NCI-H2171 treated with DMSO at 0.1 percent for 48 hours (cell line): ENCODE measurements around the gene KRT2.
"Not testable (repeated sequence)": the region's sequence is repeated elsewhere in the genome, so short reads cannot be mapped to it uniquely, and the experiment has no call there.

ENCODE experiments used
- DNase-seq: peaks from one replicate; lab custom pipeline; 2025; lab: John Stamatoyannopoulos, UW

Gene KRT2

DNA sequence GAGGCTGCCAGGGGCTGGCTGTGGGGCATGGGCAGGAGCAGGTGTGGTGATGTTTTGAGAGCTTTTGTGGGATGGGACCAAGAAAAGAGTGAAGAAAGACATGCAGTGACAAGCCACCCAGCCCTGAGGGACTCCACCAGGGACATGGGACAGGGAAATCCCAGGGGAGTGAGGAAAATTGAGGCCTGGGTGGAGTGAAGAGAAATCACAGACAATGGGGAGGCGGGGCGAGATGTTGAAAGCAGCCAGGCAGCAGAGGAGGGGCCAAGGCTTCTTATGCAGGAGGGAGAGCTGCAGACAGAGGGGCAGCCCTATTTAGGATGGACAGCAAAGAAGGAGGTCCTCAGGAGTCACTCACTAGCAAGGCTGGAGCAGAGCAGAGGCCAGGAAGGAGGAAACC is 32.4 kb upstream of the KRT2 start:
- DNase-seq: peak; percentile 37

DNA sequence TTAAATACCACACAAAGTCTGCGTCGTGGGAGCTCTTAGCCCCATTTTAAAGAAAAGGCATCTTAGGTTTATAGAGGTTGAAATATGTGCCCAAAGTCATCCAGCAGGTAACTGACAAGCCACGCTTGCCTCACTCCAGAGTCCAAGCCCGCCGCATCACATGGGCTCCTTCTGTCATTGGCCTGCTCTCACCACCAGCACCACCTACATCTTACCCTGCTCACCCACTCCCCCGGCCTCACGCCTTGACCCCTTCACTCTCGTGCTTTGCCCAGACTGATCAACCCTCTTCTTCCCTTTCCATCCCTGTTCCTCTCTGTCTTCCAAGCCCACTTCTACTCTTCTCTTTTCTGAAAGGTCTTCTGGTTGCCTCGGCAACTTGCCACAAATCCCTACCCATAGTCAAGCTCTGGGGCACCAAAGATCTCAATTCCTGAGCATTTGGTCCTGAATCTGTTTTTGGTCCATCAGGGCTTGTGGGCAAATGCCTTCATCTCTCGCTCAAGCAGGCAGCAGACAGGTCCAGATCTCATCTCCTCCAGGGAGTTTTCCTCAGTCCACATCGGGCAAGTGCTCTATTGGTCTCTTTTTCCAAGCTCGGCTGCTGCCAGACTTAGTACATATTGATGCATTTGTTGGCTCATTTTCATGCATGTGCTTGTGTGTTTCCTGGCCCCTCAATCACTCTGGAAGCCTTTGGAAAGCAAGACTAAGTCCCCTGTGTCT is 31.7 kb upstream of the KRT2 start:
- no peak for DNase-seq

DNA sequence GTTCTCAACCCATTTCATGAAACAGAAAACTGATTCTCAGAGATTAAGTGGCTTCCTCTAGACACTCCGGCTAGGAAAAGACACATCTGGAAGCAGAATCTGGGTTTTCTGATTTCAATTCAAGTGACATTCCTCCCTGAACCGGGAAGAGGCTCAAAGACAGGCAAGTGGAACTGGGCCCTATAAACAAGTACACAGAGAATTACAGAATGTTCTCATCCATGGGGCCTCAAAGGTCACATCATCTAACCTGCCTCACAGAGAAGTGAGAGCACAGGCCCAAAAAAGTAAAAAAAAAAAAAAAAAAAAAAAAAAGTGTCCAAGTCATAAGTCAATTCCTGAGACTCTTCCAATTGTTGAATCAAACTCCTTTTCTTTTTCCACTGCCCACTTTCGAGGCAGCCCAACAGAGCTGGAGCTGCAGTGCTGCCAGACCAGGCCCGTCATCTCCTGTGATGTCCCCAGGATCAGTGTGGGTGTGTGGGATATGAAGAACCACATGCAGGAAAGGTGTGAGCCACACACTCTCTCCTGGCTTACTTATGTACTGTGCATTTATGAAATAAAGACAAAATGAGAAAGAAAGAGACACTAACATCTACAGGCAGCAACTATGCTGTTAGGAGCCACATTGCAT is 31.0 kb upstream of the KRT2 start:
- no peak for DNase-seq

DNA sequence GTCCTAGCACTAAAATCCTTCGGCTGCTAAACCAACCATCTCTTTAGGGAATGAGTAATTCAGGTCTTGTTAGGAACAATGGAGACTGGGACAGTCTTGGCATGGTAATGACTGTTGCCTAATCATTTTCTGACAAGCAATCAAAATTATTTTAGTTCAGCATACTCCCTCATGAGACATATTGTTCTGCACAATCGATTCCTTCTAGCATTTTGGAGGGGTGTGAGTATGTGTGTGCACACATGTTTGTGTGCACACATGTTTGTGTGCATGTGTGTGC is 30.3 kb upstream of the KRT2 start:
- no peak for DNase-seq

DNA sequence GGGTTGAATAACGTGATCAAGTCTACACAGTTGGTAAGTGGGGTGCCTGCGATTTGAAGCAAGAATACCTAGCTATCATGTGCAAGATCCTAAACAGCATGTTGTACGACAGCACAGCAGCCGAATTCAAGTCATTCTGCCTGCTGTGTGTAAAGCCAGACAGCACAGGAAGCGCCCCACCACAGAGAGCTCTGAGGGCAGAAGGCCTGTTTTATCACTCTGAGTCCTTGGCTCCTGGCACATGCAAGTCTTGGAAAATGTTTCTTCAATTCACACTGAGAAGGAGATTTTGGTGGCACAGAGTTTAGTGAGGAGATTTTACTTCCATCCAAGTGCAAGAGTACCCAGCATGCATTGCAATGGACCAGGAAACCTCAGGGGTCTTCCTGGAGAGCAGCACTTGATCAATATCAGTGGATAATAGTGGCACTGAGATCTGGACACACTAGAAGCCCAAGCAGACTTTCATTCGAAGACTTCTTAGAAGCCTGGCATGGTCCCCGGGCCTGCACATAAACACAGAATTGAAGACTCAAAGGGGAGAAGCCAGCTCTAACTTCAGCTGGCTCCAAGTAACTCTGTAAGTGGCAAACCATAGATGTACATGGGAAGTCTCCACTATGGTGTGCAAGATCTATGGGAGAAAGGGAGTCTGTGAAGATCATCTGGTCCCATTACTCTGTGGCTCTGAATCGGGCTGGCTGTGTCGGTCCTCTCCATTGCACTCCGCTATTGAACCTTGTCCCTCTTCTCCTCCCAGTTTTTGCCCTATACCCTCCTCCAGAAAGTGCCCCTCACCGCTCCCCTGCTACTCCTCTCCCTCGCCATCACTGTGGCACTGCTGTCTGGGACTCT is 29.7 kb upstream of the KRT2 start:
- no peak for DNase-seq

DNA sequence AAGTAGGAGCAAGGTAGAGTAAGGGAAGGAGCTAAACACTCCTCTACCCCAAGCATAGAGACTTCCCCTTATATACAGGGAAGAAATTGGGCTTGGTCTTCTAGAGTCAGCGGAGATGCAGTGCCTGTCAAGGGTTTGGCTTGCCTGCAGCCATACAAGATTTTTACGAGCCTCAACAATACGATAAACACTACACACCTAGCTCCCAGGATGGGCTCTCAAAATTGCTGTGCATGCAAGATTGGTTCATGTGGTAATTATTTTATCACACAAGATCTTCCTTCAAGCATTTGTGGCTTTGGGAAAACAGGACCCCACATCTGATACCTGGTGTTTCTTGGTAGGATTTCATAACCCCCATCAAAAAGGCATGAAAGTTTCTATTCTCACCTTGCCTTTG is 28.4 kb upstream of the KRT2 start, which contains the start of gene KRT1:
Gene KRT1 (minus strand): TSS at position 45 of the 400 bp plus-strand sequence. CDS start 59 bp downstream, outside the sequence.
- no peak for DNase-seq

DNA sequence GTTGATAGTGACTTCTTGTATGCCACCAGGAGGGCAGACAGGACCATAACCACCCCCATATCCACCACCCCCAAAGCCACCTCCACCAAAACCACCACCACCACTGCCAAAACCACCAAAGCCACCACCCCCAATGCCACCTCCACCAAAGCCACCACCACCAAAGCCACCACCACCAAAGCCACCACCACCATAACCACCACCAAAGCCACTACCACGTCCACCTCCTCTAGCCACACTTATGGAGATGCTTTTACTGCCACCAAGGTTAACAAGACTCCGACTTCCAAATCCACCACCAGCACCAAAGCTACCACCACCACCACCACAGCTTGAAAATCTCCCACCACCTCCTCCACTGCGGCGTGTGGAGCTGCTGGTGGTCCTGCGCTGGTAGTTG is 27.9 kb upstream of the KRT2 start:
- no peak for DNase-seq

DNA sequence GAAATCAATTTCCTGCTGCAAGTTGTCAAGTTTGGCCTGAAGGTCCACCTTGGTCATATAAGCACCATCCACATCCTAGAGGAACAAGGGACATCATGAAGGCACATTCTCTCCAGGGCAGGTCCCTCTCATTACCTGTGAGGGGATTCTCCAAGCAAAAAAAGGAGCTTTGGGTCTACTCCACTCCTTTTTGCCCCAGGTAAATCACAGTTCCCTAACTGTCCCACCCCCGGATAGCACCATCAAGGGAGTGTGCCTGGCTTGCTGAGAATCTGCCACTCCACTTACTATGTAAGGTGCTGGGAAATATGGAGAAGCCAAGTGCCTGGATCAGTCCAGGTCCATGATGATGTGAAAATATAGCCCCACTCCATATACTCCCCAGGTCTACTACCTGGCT is 25.7 kb upstream of the KRT2 start:
- DNase-seq: no peak

DNA sequence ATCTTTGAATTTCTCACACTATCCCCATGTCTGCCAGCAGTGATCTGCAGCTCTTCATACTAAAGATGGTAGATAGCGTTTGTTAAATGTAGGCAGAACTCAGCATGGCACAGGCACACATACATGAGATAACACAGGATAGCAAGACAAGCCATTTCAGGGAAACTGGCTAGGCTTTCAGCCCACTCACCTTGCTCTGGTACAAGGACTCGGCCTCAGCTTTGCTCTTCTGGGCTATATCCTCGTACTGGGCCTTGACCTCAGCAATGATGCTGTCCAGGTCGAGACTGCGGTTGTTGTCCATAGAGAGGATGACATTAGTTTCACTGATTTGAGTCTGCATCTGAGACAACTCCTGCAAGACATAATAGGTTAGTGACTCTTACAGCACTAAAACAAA is 25.1 kb upstream of the KRT2 start:
- DNase-seq: no peak

DNA sequence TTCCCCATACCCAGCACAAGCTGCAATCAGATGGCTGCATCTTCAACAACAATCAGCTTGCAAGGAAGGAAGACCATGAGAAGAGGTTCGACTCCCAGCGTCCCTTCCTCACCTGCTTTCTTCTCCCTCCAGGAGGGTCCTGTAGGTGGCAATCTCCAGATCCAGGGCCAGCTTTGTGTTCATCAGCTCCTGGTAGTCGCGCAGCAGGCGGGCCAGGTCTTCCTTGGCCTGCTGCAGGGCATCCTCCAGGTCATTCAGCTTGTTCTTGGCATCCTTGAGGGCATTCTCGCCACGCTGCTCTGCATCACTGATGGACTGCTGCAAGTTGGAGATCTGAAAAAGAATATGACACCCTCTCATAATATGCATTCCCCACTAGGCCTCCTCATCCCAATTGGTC is 24.2 kb upstream of the KRT2 start:
- DNase-seq: no peak

DNA sequence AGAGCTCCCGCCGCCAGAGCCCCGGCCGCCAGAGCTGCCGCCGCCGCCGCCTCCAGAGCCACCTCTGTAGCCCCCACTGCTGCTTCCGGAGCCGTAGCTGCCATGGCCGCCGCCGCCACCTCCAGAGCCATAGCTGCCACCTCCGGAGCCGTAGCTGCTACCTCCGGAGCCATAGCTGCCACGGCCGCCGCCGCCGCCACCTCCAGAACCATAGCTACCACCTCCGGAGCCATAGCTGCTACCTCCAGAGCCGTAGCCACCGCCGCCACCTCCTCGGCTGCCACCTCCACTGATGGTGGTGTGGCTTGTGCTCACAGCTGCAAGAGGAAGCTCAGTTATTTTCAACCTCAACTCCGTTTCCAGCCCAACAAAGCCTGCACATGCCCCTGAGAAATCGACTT is 23.3 kb upstream of the KRT2 start:
- DNase-seq: no peak

DNA sequence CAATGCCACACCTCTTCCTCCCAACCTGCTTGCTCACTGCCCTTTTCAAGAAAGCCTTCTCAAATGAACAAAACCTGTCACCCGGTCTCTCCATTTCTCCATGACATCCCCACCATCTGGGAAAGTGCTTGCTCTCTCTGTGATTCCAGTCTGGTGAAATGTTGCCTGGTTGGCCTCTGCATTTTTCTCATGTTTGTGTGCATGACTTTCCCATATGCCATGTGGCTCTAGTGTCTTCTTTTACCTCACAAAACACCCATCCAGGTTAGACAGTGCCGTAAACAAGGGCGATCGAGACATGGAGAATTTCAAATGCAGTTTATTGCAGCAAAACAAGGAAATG is 22.4 kb upstream of the KRT2 start:
- DNase-seq: peak; percentile 34

DNA sequence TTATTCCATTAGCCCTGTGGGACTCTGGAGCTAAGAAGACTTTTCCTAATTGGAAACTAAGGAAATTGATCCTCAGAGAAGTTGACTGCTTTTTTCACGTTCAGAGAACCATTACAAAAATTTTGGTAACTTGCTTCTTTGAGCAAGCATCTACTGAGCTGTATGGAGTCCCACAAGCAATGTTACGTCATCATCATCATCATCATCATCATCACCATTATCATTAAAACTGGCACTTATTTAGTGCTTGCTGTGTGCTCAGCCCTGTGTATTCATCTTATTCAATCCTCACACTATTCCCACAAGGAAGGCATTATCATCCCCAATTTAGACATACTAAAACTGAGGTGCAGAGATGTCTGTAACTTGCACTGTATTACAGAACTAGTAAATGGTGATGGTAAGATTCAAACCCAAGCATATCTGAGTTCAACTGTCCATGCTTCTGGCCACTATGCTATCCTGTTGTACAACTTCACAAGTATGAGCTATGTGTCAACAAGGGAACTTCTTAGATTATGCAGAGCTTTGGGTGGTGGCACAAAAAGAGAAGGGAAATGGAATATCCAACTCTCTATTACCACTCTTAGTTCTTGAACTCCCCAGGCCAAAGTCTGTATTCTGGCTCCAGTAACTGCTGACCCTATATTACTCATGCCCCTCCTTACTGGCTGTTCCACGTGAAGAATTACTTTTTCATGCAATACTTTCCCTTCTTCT is 21.9 kb upstream of the KRT2 start:
- DNase-seq: no peak

DNA sequence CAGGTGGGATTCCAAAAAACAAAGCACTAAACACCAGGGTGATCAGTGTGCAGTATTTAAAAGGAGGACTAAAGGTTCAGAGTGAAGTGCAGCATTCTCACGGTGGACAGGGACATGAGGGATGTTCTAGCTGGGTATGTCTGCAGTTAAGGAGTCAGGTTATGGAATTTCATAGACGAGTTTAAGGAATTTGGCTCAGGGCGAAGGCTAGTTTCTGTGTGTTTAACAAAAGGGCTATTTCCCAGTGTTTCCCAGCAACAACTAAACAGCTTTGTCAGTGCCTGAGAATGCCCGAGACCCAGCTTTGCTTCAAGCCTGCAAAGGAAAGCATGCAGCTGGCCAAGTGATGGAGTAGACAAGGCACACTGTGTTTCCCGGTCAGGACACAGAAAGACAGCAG is 21.2 kb upstream of the KRT2 start:
- DNase-seq: no peak

DNA sequence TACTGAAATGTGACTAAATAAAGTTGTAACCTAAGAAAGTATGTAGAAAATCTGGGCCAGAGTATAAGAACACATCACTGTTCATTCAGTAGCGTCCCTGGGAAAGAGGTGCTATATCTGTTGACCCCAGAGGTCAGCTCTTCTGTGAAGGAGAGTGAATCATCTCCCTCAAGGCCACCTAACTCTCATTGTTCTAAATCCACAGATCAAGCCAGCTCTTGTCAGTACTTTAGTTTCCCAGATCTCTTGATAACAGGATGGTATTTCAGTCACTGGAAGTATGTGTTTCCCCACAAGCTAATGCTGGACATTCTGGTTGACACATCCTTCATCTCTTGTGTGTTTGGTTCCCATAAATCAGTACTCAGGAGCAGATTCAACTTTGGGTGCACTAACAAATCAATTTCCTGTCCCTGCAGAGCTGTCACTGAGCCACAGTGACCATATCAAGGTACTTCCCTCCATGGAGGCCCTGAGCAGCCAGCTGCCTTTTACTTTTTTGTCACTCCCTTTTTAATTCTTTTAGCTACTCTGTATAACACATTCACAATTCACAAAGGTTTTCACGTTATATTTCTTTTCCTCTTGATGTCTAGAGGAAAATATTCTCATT is 20.4 kb upstream of the KRT2 start:
- DNase-seq: no peak

DNA sequence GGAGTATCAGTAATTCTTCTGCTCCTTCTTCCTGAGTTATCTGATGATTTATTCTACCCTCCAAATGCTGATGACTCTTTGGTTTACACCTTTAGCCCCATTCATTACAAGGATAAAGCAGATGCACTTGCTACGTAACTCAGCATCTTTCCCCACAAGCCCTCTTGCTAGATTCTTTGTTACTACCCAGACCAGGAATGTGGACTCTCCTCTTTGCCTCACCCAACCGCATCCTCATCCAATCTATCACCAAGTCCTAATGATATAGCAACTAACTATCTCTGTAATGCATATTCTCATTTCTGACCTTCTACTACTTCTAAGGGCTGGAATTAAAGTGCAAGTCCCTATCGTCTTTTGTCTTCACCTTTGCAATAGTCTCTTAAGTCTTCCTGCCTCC is 18.9 kb upstream of the KRT2 start:
- DNase-seq: no peak

DNA sequence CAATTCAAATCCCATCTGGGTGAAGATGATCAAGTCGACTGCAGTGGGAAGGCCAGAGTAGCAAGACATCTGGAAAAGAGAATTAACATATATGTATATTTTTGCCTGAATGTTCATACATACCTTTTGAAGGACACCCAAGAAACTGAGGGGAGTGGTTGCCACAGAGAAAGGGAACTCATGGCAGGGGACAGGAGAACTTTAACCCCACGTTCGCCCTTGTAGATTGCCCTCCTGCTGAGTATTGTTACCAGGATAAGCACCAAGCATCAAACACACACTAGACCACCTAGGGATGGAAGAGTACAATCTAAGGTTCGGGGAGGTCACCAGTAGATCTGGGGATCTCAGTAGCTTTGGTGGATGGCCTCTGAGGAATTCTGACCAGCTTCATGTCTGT is 18.5 kb upstream of the KRT2 start:
- no peak for DNase-seq

DNA sequence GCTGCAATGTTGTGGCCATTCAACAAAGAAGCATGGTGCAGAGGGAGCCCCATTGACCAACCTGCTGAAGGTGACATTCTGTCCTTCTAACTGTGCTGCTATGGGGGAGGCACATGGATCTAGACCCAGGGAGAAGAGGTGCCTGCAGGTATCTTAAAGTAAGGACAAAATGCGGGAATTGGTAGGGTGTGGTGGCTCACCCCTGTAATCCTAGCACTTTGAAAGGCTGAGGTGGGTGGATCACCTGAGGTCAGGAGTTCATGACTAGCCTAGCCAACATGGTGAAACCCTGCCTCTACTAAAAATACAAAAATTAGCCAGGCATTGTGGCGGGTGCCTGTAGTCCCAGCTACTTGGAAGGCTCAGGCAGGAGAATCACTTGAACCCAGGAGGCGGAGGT is 17.9 kb upstream of the KRT2 start:
- DNase-seq: not testable (repeated sequence)

DNA sequence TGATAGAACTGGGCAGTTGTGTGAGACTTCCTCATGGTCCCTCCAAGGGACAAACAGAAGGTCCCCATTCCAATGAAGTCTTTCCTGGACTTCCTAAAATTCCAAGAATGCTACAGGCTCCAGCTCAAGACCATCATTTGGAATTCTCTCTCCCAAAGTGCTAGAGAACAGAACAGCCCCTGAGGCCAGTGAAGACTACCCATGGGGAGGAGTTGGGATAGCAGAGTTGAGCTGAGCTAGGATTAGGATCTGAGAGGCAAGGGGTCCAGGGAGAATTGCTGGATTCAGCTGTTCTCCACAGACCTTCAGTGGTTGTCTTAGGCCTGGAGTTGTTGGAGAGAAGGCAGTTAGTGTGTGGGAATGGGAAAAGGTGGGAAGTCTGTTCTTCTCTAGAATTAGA is 17.4 kb upstream of the KRT2 start:
- DNase-seq: no peak

DNA sequence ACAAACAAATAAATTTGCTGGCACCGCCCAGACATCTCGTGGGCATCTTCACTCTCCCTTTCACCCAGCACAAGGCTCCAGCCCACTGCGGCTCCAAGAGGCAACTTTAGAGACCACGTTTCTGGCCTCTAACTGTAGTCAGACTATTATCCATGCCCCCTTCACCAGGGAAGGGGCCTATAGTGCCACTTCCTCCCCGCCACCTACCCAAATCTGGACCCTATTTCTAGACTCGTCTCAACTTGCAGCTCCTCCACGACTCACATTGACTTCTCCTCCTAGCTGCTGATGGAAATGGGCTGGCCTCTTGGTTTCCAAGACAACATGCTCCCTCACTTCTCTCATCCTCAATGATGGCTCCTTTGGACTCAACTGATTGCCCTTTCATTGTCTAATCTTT is 15.9 kb upstream of the KRT2 start:
- no peak for DNase-seq

DNA sequence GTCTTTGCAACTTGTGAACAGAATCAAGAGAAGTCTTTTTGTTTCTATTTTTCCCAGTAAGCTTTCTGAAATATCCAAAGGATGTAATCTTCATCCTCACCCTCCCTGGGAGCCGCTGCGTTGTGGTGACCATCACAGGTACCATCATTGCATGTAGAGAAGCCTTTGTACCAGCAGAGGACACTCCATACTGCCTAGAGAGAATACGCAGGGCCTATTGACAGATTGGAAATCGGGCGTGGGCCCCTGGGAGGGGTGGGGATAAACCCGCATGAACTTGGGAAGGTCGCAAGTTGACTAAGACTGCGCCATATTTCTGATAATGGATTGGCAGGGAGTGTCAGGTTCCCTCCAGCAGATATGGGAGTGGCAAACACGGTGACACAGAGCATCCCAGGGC is 15.5 kb upstream of the KRT2 start:
- peak; percentile 19 for DNase-seq

DNA sequence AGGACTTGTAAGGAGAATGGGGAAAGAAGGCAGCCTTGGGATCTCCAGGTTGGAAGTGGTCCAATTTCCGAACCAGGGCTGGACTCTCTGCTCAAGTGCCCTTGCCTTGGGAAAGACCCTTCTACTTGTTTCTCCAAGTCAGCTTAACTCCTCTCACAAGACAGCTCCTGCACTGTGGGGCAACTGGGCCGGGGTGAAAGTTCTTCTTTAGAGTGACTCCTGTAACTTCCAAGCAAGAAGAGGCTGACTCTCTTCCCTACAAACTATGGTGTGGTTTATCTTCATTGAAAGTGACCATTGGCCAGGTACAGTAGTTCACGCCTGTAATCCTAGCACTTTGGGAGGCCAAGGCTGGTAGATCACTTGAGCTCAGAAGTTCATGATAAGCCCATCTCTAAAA is 14.5 kb upstream of the KRT2 start:
- no peak for DNase-seq
